SK-N-SH treated with all-trans-retinoic acid at 6 μM for 48 hours (cell line): ENCODE data around the gene FGF22.

Source experiments
- BACH2 ChIP-seq: fragments of 250-450 bp; sonication (Bioruptor Pico); IDR thresholded peaks from 2 replicates; pipeline ENCODE4 v1.9.0; 2021; ENCODE audit warnings: mild to moderate bottlenecking, borderline replicate concordance
- CREB5 ChIP-seq: fragments of 250-450 bp; sonication (Bioruptor Pico); IDR thresholded peaks from 2 replicates; pipeline ENCODE4 v1.5.1; 2020; ENCODE audit warnings: low read depth, mild to moderate bottlenecking, moderate library complexity
- ISL1 ChIP-seq: fragments of 250-450 bp; sonication (Bioruptor Pico); IDR thresholded peaks from 2 replicates; pipeline ENCODE4 v2.1.2; 2022; ENCODE audit warnings: mild to moderate bottlenecking, moderate library complexity
- RARB ChIP-seq: fragments of 250-450 bp; sonication (Bioruptor Pico); IDR thresholded peaks from 2 replicates; pipeline ENCODE4 v1.8.0; 2021; ENCODE audit warnings: mild to moderate bottlenecking, moderate library complexity
- TOX ChIP-seq: fragments of 250-450 bp; sonication (Bioruptor Pico); IDR thresholded peaks from 2 replicates; pipeline ENCODE4 v1.8.0; 2021; ENCODE audit warnings: mild to moderate bottlenecking, moderate library complexity, borderline replicate concordance
- ZFP3 ChIP-seq: fragments of 250-450 bp; sonication (Bioruptor Pico); IDR thresholded peaks from 2 replicates; pipeline ENCODE4 v1.5.0; 2020; ENCODE audit warnings: mild to moderate bottlenecking, moderate library complexity
- ZFP30 ChIP-seq: fragments of 450-650 bp; formaldehyde crosslinking; IDR thresholded peaks from 2 replicates; pipeline ENCODE4 v1.5.0; 2022; ENCODE audit warnings: mild to moderate bottlenecking, moderate library complexity
- ZNF565 ChIP-seq: fragments of 450-650 bp; formaldehyde crosslinking; conservative IDR thresholded peaks from 2 replicates; pipeline ENCODE4 v1.5.0; 2020; ENCODE audit warnings: low read depth, mild to moderate bottlenecking, moderate library complexity
- ZNF70 ChIP-seq: fragments of 450-650 bp; formaldehyde crosslinking; IDR thresholded peaks from 2 replicates; pipeline ENCODE4 v1.5.0; 2020; ENCODE audit warnings: mild to moderate bottlenecking, moderate library complexity
- ZNF8 ChIP-seq: fragments of 450-650 bp; formaldehyde crosslinking; IDR thresholded peaks from 2 replicates; pipeline ENCODE4 v1.5.0; 2020; ENCODE audit warnings: mild to moderate bottlenecking, moderate library complexity
- TF ChIP-seq, protein P1 (sequence below): fragments of 250-450 bp; sonication (Bioruptor Pico); IDR thresholded peaks from 2 replicates; pipeline ENCODE4 v1.8.0; 2020; ENCODE audit warnings: mild to moderate bottlenecking, moderate library complexity, borderline replicate concordance
- TF ChIP-seq, protein P2 (sequence below): fragments of 250-450 bp; sonication (Bioruptor Pico); IDR thresholded peaks from 2 replicates; pipeline ENCODE4 v1.5.0; 2020; ENCODE audit warnings: mild to moderate bottlenecking, moderate library complexity

DNA sequence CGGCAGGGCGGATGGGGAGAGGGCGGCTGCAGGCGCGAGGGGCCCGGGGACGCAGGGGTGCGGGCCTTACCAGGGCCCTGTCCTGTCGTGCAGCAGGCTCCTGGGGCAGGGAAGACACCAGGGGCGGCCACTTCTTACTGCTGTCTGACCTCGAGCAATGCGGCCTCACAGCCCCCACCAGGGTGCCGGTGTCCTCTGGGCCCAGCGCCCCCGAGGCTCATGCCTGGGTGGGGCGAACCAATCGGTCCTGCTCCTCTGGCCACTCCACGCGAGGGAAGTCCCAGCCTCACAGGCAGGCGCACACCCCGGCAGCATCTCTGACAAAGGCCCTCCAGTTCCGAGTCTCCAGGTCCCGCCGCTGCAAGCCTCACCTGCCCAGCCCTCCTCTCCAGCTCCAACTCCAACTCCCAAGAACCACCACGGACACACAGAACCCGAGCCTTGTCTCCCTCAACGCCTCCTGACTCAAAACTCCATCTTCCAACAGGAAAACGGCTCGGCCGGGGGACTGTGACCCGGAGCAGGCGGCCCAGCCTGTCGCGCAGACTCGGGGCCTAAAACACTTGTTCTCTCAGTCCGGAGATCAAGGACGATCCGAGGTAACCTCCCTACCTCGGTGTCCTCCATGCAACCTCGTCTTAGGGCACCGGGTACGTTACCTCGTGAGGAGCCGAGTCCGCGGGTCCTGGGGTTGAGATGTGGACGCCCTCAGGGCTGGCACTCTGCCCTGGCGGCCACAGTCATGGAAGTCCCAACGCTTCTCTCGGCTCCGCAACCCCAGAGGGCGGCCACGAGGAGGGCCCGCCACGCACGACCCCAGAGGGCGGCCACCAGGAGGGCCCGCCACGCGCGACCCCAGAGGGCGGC lies 6.5 kb downstream of the FGF22 start:
- TF ChIP-seq CREB5 (no peak), ZFP3 (CRISPR knock-in tag) (no peak), ZNF565 (CRISPR knock-in tag) (no peak), ZFP30 (no peak), BACH2 (no peak), RARB (CRISPR knock-in tag) (no peak), ISL1 (CRISPR knock-in tag) (no peak), ZNF8 (CRISPR knock-in tag) (no peak), TOX (no peak), ZNF70 (CRISPR knock-in tag) (no peak)
- TF ChIP-seq, protein P1, sequence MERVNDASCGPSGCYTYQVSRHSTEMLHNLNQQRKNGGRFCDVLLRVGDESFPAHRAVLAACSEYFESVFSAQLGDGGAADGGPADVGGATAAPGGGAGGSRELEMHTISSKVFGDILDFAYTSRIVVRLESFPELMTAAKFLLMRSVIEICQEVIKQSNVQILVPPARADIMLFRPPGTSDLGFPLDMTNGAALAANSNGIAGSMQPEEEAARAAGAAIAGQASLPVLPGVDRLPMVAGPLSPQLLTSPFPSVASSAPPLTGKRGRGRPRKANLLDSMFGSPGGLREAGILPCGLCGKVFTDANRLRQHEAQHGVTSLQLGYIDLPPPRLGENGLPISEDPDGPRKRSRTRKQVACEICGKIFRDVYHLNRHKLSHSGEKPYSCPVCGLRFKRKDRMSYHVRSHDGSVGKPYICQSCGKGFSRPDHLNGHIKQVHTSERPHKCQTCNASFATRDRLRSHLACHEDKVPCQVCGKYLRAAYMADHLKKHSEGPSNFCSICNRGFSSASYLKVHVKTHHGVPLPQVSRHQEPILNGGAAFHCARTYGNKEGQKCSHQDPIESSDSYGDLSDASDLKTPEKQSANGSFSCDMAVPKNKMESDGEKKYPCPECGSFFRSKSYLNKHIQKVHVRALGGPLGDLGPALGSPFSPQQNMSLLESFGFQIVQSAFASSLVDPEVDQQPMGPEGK: no peak
- TF ChIP-seq, protein P2, sequence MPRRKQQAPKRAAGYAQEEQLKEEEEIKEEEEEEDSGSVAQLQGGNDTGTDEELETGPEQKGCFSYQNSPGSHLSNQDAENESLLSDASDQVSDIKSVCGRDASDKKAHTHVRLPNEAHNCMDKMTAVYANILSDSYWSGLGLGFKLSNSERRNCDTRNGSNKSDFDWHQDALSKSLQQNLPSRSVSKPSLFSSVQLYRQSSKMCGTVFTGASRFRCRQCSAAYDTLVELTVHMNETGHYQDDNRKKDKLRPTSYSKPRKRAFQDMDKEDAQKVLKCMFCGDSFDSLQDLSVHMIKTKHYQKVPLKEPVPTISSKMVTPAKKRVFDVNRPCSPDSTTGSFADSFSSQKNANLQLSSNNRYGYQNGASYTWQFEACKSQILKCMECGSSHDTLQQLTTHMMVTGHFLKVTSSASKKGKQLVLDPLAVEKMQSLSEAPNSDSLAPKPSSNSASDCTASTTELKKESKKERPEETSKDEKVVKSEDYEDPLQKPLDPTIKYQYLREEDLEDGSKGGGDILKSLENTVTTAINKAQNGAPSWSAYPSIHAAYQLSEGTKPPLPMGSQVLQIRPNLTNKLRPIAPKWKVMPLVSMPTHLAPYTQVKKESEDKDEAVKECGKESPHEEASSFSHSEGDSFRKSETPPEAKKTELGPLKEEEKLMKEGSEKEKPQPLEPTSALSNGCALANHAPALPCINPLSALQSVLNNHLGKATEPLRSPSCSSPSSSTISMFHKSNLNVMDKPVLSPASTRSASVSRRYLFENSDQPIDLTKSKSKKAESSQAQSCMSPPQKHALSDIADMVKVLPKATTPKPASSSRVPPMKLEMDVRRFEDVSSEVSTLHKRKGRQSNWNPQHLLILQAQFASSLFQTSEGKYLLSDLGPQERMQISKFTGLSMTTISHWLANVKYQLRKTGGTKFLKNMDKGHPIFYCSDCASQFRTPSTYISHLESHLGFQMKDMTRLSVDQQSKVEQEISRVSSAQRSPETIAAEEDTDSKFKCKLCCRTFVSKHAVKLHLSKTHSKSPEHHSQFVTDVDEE (CRISPR knock-in tag): no peak
